Common myeloid progenitor, CD34-positive (primary cell): ENCODE results near the gene CYP4F12.

Source experiments
- CTCF ChIA-PET: fragments of 350-600 bp; sonication (Branson Sonifier 250); formaldehyde crosslinking; loops from one replicate; lab custom pipeline; 2021; ENCODE audit warnings: antibody characterized with exemption; lab: Charles Lee
- POLR2A ChIA-PET: fragments of 350-600 bp; sonication (Branson Sonifier 250); formaldehyde crosslinking; loops from one replicate; lab custom pipeline; 2021; ENCODE audit warnings: antibody characterized with exemption; lab: Charles Lee
- DNase-seq, 3 donors: peaks; one replicate each; pipeline versions ENCODE4 v3.0.0 to v3.0.0-alpha.2; 2013
- H3K27ac ChIP-seq, 2 experiments: 1 replicate in 1 of 2; 2 replicates in 1 of 2; pipeline ENCODE4 v1.7.0; 2013; ENCODE audit warnings: inconsistent platforms in 2 of 2, low read length in 2 of 2, mild to moderate bottlenecking in 2 of 2, low read depth in 1 of 2, moderate library complexity in 1 of 2; ENCODE audit not compliant: severe bottlenecking in 2 of 2, insufficient read depth in 1 of 2, poor library complexity in 1 of 2
- H3K27me3 ChIP-seq, 5 experiments: replicated peaks in 2 of 5; 1 replicate in 3 of 5; 2 replicates in 2 of 5; pipeline versions ENCODE4 v1.6.1 to v1.7.0; 2013; ENCODE audit warnings: low read length in 4 of 5, mild to moderate bottlenecking in 2 of 5, moderate library complexity in 2 of 5, inconsistent platforms in 1 of 5; ENCODE audit not compliant: insufficient read depth in 5 of 5, control insufficient read depth in 4 of 5
- H3K36me3 ChIP-seq, 4 experiments: 1 replicate in 2 of 4; 2 replicates in 2 of 4; pipeline versions ENCODE4 v1.6.1 to v1.7.0; 2013; ENCODE audit warnings: low read length in 3 of 4, control low read depth in 1 of 4, mild to moderate bottlenecking in 1 of 4; ENCODE audit not compliant: control insufficient read depth in 4 of 4, insufficient read depth in 4 of 4
- H3K4me1 ChIP-seq, 4 experiments: 1 replicate in 3 of 4; 2 replicates in 1 of 4; pipeline versions ENCODE4 v1.6.1 to v1.7.1; 2013; ENCODE audit warnings: low read length in 3 of 4, mild to moderate bottlenecking in 3 of 4, control low read depth in 1 of 4, inconsistent platforms in 1 of 4, moderate library complexity in 1 of 4; ENCODE audit not compliant: control insufficient read depth in 4 of 4, insufficient read depth in 4 of 4; ENCODE audit errors: control extremely low read depth in 1 of 4
- H3K4me3 ChIP-seq, 7 experiments: 1 replicate in 4 of 7; 2 replicates in 3 of 7; pipeline versions ENCODE4 v1.5.1 to v1.7.0; 2013; ENCODE audit warnings: mild to moderate bottlenecking in 7 of 7, low read length in 6 of 7, moderate library complexity in 6 of 7, inconsistent platforms in 2 of 7, low read depth in 2 of 7, control low read depth in 1 of 7; ENCODE audit not compliant: insufficient read depth in 4 of 7, control insufficient read depth in 1 of 7; ENCODE audit errors: extremely low read depth in 1 of 7
- H3K9me3 ChIP-seq, 5 experiments: 1 replicate in 4 of 5; 2 replicates in 1 of 5; pipeline versions ENCODE4 v1.6.1 to v1.7.1; 2013; ENCODE audit warnings: low read length in 4 of 5, mild to moderate bottlenecking in 2 of 5, inconsistent platforms in 1 of 5, low read depth in 1 of 5, moderate library complexity in 1 of 5; ENCODE audit not compliant: control insufficient read depth in 4 of 5, insufficient read depth in 2 of 5; ENCODE audit errors: control extremely low read depth in 1 of 5
- WGBS: methylation state at CpG from one replicate; pipeline ENCODE4 v1.1.5; 2013; ENCODE audit not compliant: insufficient coverage; 5-methylcytosine and 5-hydroxymethylcytosine counted together

CYP4F12 gene

GRCh38 chr19:15633082-15633835 lies 39.6 kb upstream of the CYP4F12 start:
- CTCF ChIA-PET = interaction anchor here (1.6 to 3.6 kb wide), 2 partner anchors 16 to 178 kb away, joined by 3 to 17 read pairs; no protein-coding TSS in a partner anchor
- H3K27me3 ChIP-seq = peaks cover 0 to 19% (median 2%) of the 10 kb centered on the region in 5 experiments
- H3K4me3 ChIP-seq = no peak overlapping the region
- no peak for DNase-seq
- H3K9me3 ChIP-seq = peaks cover 0 to 3% (median 0%) of the 10 kb centered on the region in 5 experiments
- peaks cover 0 to 6% (median 4%) of the 10 kb centered on the region in 4 experiments for H3K4me1 ChIP-seq
- 63% methylated on average over 2 of the region's 5 CpGs for WGBS
- H3K27ac ChIP-seq = no peak overlapping the region
- POLR2A ChIA-PET = no interaction called here
- no peaks in the 10 kb centered on the region for H3K36me3 ChIP-seq

DNA sequence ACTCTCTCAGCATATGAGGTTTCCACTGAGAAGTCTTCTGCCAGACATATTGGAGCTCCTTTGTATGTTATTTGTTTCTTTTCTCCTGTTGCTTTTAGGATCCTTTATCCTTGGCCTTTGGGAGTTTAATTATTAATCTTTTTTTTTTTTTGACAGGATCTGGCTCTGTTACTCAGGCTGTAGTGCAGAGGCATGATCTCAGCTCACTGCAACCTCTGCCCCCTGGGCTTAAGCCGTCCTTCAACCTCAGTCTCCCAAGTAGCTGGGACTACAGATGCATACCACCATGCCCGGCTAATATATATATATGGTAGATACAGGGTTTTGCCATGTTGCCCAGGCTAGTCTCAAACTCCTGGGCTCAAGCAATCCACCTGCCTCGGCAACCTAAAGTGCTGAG lies 38.8 kb upstream of the CYP4F12 start:
- no peak overlapping the region for H3K27ac ChIP-seq
- H3K4me3 ChIP-seq = no peak overlapping the region
- ChIA-PET CTCF (interaction anchor here (0.9 to 1.3 kb wide), 2 partner anchors 45 to 69 kb away, joined by 3 to 4 read pairs; no protein-coding TSS in a partner anchor), POLR2A (no interaction called here)
- no peaks in the 10 kb centered on the region for H3K36me3 ChIP-seq
- 89% methylated on average over 1 of the region's 3 CpGs for WGBS
- DNase-seq = no peak
- peaks cover 0 to 3% (median 0%) of the 10 kb centered on the region in 5 experiments for H3K9me3 ChIP-seq
- H3K4me1 ChIP-seq = peaks cover 0 to 6% (median 3%) of the 10 kb centered on the region in 4 experiments
- peaks cover 0 to 15% (median 2%) of the 10 kb centered on the region in 5 experiments for H3K27me3 ChIP-seq

DNA sequence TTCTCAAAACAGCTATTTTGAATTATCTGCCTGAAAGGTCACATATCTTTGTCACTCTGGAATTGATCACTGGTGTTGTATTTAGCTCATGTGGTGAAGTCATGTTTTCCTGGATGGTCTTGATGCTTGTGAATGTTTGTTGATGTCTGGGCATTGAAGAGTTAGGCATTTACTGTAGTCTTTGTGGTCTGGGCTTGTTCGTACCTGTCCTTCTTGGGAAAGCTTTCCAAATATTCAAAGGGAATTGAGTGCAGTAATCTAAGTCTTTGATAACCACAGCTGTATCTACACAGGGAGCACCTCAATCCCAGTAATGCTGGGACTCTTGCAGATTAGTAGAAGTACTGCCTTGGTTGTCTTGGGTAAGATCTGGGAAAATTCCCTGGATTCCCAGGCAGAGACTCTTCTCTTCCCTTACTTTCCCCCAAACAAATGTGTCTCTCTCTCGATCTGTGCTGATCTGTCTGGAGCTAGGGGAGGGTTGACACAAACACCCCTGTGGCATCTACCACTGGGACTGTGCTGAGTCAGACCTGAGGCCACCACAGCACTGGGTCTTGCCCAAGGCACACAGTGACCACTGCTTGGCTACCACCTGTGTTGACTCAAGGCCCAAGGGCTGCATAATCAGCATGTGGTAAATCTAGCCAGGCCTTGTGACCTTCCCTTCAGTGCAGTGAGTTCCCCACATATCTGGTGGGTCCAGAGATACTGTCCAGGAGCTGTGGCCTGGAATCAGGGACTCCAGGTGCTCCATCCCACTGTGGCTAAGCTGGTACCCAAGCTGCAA lies 37.7 kb upstream of the CYP4F12 start:
- ChIA-PET POLR2A (no interaction called here), CTCF (interaction anchor here (0.9 to 1.3 kb wide), 3 partner anchors 44 to 174 kb away, joined by 3 to 4 read pairs (median 3); no protein-coding TSS in a partner anchor)
- Histone ChIP-seq H3K27ac (no peak overlapping the region), H3K36me3 (no peaks in the 10 kb centered on the region), H3K9me3 (peaks cover 0 to 3% (median 0%) of the 10 kb centered on the region in 5 experiments), H3K27me3 (peaks cover 0 to 15% (median 2%) of the 10 kb centered on the region in 5 experiments), H3K4me1 (peaks cover 0 to 6% (median 2%) of the 10 kb centered on the region in 4 experiments), H3K4me3 (no peak overlapping the region)
- no CpG with 5 or more reads among the region's 2 CpGs for WGBS
- no peak for DNase-seq

DNA sequence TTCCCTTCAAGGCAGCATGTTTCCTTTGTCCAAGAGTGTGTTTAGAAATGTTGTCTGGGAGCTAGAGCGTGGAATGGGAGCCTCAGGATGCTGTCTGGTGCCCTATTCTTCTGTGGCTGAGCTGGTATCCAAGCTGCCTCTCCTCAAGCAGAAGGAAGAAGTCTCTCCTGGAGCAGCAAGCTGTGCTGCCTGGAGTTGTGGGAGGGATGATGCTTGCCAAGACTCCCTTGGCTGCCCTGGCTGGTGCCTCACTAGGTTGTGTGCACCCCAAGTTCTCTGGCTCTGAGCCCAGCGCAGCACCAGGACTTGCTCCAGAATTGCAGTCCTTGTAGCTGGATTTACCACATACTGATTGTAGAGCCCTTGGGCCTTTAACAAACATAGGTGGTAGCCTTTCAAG lies 36.9 kb upstream of the CYP4F12 start:
- peaks cover 0 to 15% (median 2%) of the 10 kb centered on the region in 5 experiments for H3K27me3 ChIP-seq
- H3K27ac ChIP-seq = no peak overlapping the region
- H3K9me3 ChIP-seq = peaks cover 0 to 3% (median 0%) of the 10 kb centered on the region in 5 experiments
- WGBS = 89% methylated on average over 1 of the region's 2 CpGs
- POLR2A ChIA-PET = no interaction called here
- DNase-seq = no peak
- peaks cover 0 to 6% (median 3%) of the 10 kb centered on the region in 4 experiments for H3K4me1 ChIP-seq
- H3K36me3 ChIP-seq = no peaks in the 10 kb centered on the region
- CTCF ChIA-PET = interaction anchor here (1.1 kb wide), 1 partner anchor 173 kb away, joined by 3 read pairs; no protein-coding TSS in a partner anchor
- no peak overlapping the region for H3K4me3 ChIP-seq

- ChIA-PET CTCF (no interaction called here), POLR2A (no interaction called here)
- H3K36me3 ChIP-seq = no peaks in the 10 kb centered on the region
Measured at GRCh38 chr19:15639596-15639995, 33.3 kb upstream of the CYP4F12 start.

DNA sequence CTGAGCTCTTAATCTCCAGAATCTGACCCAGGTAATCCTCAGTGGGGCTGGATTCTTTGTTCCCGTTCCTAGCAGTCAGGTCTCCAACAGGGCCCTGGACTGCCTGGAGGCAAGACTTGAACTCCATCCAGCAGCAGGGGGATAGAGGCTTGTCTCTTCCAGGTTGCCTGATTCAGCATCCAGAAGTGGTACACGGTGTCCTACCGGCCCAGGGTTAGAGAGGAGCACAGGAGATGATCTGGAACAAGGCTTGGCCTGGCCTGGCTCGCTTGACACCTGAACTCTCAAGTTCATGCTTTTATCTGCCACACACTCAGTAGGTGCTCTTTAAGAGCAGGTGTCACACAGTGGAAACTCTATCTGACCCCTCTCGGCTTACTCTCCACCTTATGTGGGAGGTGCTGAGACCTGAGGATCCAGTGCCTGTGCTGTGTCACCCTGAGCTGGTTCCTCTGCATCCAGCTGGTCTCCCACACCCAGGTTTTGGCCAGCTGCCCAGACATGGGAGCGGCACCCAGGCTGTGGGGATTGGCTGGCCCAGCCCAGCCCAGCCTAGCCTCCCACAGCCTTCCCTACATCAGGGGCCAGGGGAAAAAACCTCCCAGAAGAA lies 32.5 kb upstream of the CYP4F12 start, which contains the start of gene CYP4F3:
TSS of gene CYP4F3 (plus strand) at position 604 of the 610 bp plus-strand sequence. CDS start 519 bp downstream, outside the sequence.
- H3K27ac ChIP-seq = no peak within 1 kb of the TSS
- POLR2A ChIA-PET = no interaction called here
- DNase-seq = peak in 1 of 3 donors; percentile 24

More at GRCh38 chr19:15639596-15639995, 33.3 kb upstream of the CYP4F12 start:
- peaks cover 0 to 3% (median 0%) of the 10 kb centered on the region in 5 experiments for H3K9me3 ChIP-seq
- no peak overlapping the region for H3K4me3 ChIP-seq
- H3K4me1 ChIP-seq = peaks cover 0 to 3% (median under 1%) of the 10 kb centered on the region in 4 experiments
- H3K27me3 ChIP-seq = peaks cover 0 to 15% (median 2%) of the 10 kb centered on the region in 5 experiments
- H3K27ac ChIP-seq = no peak overlapping the region
- no peak for DNase-seq

More for the DNA sequence above, 32.5 kb upstream of the CYP4F12 start, which contains the start of gene CYP4F3:
- WGBS = 98% methylated on average over 4 of the region's 6 CpGs
- peaks cover 0 to 2% (median under 1%) of the 10 kb centered on the region in 4 experiments for H3K4me1 ChIP-seq
- CTCF ChIA-PET = no interaction called here
- no peak within 1 kb of the TSS for H3K4me3 ChIP-seq
- H3K36me3 ChIP-seq = no peaks in the 10 kb centered on the region
- peaks cover 0 to 1% (median 0%) of the 10 kb centered on the region in 5 experiments for H3K9me3 ChIP-seq
- peaks cover 0 to 10% (median 0%) of the 10 kb centered on the region in 5 experiments for H3K27me3 ChIP-seq
